Lower leg skin (tissue), 3 donors: ENCODE data around the gene LY6G6D.

Source experiments
- POLR2A ChIP-seq, 2 donors: fragments of 450-650 bp; IDR thresholded peaks; one replicate each; pipeline ENCODE4 v1.6.1; 2016 to 2017; ENCODE audit warnings: antibody characterized with exemption in 2 of 2, mild to moderate bottlenecking in 1 of 2, moderate library complexity in 1 of 2
- TF ChIP-seq, protein P1 (sequence below), 3 donors: fragments of 450-650 bp; IDR thresholded peaks; one replicate each; pipeline ENCODE4 v1.5.1; 2016; ENCODE audit warnings: antibody characterized with exemption in 3 of 3, mild to moderate bottlenecking in 3 of 3, moderate library complexity in 2 of 3

DNA sequence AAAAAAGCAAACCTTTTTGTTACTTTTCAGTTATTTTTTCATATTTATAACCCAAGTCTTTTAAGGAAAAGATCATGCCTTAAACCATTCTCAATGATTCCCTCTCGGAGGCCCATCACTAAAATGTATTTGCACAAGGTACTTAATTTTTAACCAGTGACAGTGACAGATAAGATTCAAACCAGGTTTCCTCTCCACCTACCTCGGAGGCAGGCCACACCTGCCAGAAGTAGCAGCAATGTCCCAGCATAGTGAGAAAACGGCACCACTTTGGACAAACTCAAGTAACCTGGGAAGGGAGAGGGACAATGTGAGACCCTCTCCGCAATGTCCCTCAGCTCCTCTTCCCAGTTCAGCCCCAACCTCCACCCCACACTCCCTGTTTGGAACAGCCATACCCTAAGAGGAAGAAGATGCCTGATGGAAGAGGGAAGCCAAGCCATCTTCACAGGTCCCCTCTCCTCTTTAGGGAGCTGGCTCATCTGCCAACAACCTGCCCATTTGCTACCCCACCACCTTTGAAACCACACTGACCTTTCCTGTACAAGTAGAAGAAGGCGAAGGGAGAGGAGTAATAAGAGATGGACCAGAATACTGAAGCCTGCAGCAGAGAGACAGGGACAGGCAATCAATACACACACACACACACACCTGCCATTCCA, 14.3 kb upstream of the LY6G6D start:
- TF ChIP-seq POLR2A (IDR thresholded peaks at IDR 0.05), result no peak
- TF ChIP-seq, protein P1, sequence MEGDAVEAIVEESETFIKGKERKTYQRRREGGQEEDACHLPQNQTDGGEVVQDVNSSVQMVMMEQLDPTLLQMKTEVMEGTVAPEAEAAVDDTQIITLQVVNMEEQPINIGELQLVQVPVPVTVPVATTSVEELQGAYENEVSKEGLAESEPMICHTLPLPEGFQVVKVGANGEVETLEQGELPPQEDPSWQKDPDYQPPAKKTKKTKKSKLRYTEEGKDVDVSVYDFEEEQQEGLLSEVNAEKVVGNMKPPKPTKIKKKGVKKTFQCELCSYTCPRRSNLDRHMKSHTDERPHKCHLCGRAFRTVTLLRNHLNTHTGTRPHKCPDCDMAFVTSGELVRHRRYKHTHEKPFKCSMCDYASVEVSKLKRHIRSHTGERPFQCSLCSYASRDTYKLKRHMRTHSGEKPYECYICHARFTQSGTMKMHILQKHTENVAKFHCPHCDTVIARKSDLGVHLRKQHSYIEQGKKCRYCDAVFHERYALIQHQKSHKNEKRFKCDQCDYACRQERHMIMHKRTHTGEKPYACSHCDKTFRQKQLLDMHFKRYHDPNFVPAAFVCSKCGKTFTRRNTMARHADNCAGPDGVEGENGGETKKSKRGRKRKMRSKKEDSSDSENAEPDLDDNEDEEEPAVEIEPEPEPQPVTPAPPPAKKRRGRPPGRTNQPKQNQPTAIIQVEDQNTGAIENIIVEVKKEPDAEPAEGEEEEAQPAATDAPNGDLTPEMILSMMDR (IDR thresholded peaks at IDR 0.05), result no peak
